HG02884 (cell line): ENCODE measurements around the gene PCA3.

Experiments used
- ATAC-seq: cut with Tn5 transposase; IDR thresholded peaks from one replicate; pipeline ENCODE4 v1.9.1; 2021; ENCODE audit warnings: mild to moderate bottlenecking, moderate library complexity; ENCODE audit not compliant: unreplicated experiment

PCA3 gene

GRCh38 chr9:76818271-76818670 is 54.0 kb downstream of the PCA3 start:
- no peak for ATAC-seq

GRCh38 chr9:76820431-76820830 is 56.2 kb downstream of the PCA3 start:
- no peak for ATAC-seq

- ATAC-seq, result no peak
These were observed 63.2 kb downstream of the PCA3 start for GRCh38 chr9:76827296-76828080.

GRCh38 chr9:76828447-76828846 is 64.2 kb downstream of the PCA3 start:
- ATAC-seq, result no peak

- no peak for ATAC-seq
These were observed 71.5 kb downstream of the PCA3 start for GRCh38 chr9:76835571-76836283.
